Heart left ventricle (tissue), 13 donors: ENCODE results near the gene SLC40A1.

Experiments
- CTCF ChIP-seq, 12 donors: fragments of 200-600 bp; sonication (generic) in 4 of 12; IDR thresholded peaks; one replicate each; pipeline versions ENCODE4 v1.5.0 to v1.8.0; 2018 to 2022; ENCODE audit warnings: antibody characterized with exemption in 12 of 12, mild to moderate bottlenecking in 5 of 12
- POLR2A ChIP-seq, 2 donors: fragments of 450-650 bp; IDR thresholded peaks; one replicate each; pipeline ENCODE4 v1.6.1; 2017; ENCODE audit warnings: antibody characterized with exemption in 2 of 2, mild to moderate bottlenecking in 2 of 2, moderate library complexity in 2 of 2
- donor health status: ischemic (EF 13 %, LVEDD 7.1; RV severe dilation, severe dysfunction).
- donor health status: DM: no; HTN: yes; CAD: no.
- donor health status: DM: no; HTN: no; CAD: no.
- donor health status: ischemic (EF 25% LVEDD 6.9; RV normal size, moderate dysfunction).
- donor health status: ischemic (EF 25% LVEDD 5.7; RV mildly dilated, moderate dysfunction).
- donor health status: ischemic (EF 35%, LVEDD 5.7; RV mildly dilated, moderate dysfunction).
- donor health status: nonischemic (EF 11% LVEDD 7.7; RV severe dilation, severe dysfunction).
- donor health status: DM: yes; HTN: yes; CAD: no.
- donor health status: PGD.
- donor health status: ischemic (EF 29% LVEDD 5.4; RV normal size, mild dysfunction).
- donor health status: nonischemic (EF 23%, LVEDD 6.1; RV moderate dilation, normal function).

GRCh38 chr2:189585226-189585756 is 4.7 kb upstream of the SLC40A1 start:
- TF ChIP-seq POLR2A (IDR thresholded peaks at IDR 0.05), result no peak
- no peak for TF ChIP-seq CTCF (IDR thresholded peaks at IDR 0.05)
